ACHN (cell line): ENCODE results near the gene C9orf50.
"Not testable (repeated sequence)": the region's sequence is repeated elsewhere in the genome, so short reads cannot be mapped to it uniquely, and the experiment has no call there.

Source experiments
- DNase-seq: peaks from one replicate; pipeline ENCODE4 v3.0.0-alpha.2; 2015
- in situ Hi-C: cut with HindIII; loops from 2 replicates; pipeline ENCODE4 v1.10.0; 2017; ENCODE audit warnings: low sequenced_read_pairs, low pct_ligation_motif_present, low pct_unique_long_range_greater_than_20kb

C9orf50 gene, protein sequence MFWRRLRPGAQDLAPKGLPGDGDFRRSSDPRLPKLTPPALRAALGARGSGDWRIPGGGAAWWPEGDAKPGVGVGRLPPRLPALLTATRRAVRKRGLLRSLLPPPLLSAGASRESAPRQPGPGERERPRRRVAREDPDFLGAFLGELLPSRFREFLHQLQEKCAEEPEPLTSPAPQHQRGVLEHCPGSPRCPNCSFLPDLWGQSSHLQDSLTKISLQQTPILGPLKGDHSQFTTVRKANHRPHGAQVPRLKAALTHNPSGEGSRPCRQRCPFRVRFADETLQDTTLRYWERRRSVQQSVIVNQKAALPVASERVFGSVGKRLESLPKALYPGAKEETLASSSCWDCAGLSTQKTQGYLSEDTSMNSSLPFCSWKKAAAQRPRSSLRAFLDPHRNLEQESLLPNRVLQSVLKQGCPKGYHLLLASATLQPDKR

GRCh38 chr9:129620669-129621295 lies at the start of gene C9orf50:
Gene C9orf50 (minus strand): TSS chr9:129621101. CDS start chr9:129620574, 527 bp downstream.
- no peak for DNase-seq
- in situ Hi-C loops: no loop called here

- in situ Hi-C loops: no loop called here
- DNase-seq: no peak
Observed at GRCh38 chr9:129669946-129670345, 49.0 kb upstream of the C9orf50 start.

- DNase-seq: no peak
- in situ Hi-C loops: no loop called here
Observed at GRCh38 chr9:129669141-129669718, 48.3 kb upstream of the C9orf50 start.

DNA sequence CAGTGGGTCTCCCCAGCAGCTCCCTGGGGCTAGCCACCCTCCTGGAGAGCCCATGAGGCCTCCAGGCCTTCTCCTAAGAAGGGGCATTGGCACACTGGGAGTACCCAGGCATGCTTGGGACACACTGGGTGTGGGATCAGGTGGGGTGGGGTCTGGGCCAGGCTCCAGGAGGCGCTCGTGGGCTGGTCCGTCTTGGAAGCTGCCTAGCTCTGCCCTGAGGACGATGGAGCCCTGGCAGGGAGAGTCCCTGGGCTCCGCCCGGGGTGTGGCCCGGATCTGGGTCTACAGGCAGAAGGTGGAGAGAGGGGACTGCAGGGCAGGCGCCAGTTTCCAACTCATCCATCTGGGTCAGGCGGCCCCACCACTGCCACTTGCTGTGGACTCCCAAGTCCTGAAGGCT lies 46.9 kb upstream of the C9orf50 start:
- in situ Hi-C loops: no loop called here
- no peak for DNase-seq

DNA sequence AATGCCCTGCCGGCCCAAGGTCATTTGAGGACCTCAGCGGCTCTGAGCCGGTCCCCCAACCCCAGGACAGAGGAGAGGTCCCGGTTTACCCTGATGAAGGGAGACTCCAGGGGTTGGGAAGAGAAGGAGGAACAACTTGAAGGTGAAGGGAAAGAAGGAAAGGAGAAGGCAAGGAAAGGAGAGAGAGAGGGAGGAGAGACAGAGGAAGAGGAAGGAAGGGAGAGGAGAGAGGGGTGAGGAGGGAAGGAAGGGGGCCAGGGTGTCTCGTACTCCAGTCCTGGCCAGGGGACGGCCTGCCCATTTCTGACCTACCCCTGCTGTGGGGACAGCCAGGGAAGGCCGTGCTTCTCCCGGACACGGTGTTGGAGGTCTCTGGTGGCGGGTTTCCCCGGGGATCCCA lies 46.5 kb upstream of the C9orf50 start:
- in situ Hi-C loops: no loop called here
- no peak for DNase-seq

GRCh38 chr9:129666575-129666974 lies 45.7 kb upstream of the C9orf50 start:
- in situ Hi-C loops: no loop called here

GRCh38 chr9:129665814-129666520 lies 45.1 kb upstream of the C9orf50 start:
- DNase-seq: no peak
- in situ Hi-C loops: no loop called here

More at GRCh38 chr9:129666575-129666974, 45.7 kb upstream of the C9orf50 start:
- DNase-seq: no peak

DNA sequence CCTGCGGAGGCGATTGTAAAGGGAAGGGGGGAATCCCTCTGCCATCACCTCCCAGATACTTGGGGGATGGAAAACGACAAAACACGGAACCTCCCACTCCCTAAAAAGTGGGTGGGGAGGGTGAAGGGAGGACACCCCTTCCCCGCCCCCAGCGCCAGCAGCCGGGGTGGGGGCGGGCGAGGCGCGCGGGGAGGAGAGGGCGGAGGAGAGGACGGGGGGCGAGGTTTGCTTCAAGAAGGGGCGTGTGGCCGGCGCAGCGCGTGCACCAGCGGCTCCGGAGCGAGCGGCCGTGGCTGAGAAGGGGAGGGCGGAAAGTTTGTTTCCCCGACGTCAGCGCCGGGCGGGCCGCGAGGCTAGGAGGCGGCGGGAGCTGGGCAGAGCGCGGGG lies 44.5 kb upstream of the C9orf50 start, which contains the start of gene PRRX2:
Gene PRRX2, plus strand, starts transcription at position 259 of the 387 bp plus-strand sequence. CDS start 221 bp downstream, outside the sequence.
- no peak for DNase-seq
- in situ Hi-C loops: no loop called here

DNA sequence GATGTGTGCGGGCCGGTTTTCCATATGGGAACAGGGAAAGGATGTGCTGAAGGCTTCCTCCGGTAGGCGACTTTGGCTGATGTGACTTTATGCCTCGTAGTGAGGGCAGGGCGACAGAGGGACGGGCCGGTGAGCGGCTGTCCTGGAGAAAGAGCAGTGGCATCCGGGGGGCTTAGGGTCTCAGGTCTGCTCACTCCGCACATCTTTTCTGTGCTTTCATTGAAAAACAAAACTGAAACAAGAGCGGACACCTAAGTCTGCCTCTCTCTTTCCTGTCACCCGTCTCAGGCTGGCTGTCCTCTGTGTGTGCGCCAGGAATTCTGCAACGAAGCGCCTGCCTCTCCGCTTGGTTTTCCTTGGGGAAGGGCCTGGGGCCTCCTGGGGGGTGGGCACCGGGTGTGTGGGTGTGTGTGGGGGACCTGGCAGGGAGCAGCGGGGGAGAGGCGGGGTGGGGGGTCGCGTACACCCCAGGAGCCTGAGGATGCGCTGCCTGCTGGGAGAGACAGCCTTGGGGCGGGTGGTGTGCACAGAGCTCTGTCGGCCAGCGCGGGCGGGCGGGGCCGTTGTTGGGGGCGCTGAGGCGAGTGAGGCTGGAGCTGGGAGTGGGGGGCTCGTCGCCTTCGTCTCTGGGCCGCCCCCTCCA lies 44.0 kb upstream of the C9orf50 start:
- in situ Hi-C loops: no loop called here
- no peak for DNase-seq

DNA sequence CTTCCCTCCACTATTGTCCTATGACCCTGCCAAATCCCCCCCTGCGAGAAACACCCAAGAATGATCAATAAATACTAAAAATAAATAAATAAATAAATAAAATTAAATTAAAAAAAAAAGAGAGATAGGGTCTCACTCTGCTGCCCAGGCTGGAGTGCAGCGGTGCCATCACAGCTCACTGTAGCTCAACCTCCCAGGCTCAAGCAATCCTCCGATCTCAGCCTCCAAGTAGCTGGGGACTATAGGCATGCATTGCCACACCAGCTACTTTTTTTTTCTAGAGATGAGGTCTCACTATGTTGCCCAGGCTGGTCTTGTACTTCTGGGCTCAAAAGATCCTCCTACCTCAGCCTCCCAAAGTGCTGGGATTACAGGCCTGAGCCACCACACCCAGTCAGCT lies 41.3 kb upstream of the C9orf50 start:
- DNase-seq, in situ Hi-C loops: not testable (repeated sequence)

DNA sequence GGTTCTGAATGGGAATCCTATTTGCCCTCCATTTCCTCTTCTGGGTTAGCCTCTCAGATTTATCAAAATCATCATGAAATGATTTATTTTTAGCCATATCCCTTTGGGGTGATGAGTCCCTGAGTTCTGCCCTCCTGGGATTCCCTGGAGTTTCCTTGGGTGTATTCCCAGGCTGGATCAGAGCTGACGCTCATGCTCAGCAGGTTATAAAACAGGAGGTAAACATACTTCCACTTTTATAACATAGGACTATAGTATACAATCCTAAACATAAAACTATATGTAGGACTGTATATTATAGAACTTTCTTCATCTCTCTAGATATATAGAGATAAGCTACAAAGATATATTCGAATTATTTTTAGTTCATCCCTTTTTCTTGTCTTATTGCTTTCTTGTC lies 40.1 kb upstream of the C9orf50 start:
- in situ Hi-C loops: no loop called here
- no peak for DNase-seq

- DNase-seq: peak; percentile 44
- in situ Hi-C loops: no loop called here
Observed at GRCh38 chr9:129656795-129657390, 36.0 kb upstream of the C9orf50 start.

GRCh38 chr9:129655696-129656095 lies 34.8 kb upstream of the C9orf50 start:
- in situ Hi-C loops: no loop called here
- no peak for DNase-seq

GRCh38 chr9:129655154-129655553 lies 34.3 kb upstream of the C9orf50 start:
- in situ Hi-C loops: no loop called here
- no peak for DNase-seq

- DNase-seq: no peak
- in situ Hi-C loops: no loop called here
Observed at GRCh38 chr9:129654554-129655040, 33.7 kb upstream of the C9orf50 start.

DNA sequence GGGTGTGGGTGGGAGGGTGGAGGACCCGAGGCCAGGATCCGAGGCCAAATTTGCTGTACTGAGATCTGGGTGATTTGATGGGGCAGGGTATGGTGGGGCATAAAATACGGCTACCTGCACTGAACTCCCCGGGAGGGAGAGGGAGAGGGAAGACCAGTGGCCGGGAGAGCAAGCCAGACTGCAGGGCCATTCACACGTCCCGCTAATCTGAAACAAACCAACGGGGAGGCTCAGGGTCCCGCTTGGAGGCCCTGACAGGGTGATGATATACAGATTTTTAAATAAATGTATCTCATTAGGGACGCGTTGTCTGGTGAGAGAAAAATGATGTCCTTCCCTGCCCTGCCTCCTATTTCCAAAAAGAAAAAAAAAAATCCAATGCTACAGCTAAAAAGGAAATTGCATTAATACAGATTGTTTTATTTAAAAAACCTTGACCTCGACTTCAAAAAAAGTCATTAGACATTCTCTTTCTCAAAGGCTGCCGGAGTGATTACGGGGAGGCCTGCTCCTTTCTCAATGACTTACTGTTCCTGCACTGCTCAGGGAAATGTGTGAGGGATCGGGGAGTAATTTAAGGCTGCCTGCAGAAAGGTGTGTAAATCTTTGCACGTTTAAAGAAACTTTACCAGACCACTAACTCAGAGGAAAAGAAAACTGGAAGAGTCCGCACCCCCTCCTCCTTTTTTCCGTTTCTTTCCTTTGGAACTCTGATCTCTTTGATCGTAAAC lies 33.1 kb upstream of the C9orf50 start:
- no peak for DNase-seq
- in situ Hi-C loops: no loop called here

DNA sequence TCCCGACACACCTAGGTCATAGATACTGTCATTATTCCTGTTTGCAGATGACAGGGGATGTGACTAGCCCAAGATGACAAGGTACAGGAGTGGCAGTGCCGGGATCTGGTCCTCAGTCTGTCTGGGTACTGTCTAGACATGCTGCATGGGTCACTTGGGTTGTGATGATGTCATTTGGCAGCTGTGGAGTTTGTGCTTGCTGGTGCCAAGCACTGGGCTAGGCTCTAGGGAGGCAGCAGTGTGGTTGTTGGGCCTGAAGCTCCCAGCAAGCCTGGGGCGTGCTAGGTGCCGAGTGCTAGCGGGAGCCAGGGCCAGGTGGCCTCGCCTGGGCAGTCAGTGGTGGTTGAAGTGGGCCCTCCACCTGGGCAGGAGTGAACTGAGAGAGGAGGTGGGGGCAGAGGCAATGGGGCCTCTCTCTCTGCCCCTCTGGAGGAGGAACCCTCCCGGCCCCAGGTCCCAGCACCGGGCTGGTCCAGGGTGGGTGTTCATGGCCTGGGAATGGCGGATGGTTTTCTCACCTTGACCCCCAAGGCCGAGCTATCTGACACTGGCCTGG lies 29.9 kb upstream of the C9orf50 start:
- DNase-seq: no peak
- in situ Hi-C loops: no loop called here
